Effector CD8-positive, alpha-beta T cell (primary cell): ENCODE results near the gene DUSP28.
A peak's percentile ranks its signal among the peaks of the same experiment; 100 is the strongest.
"Not testable (repeated sequence)": the region's sequence is repeated elsewhere in the genome, so short reads cannot be mapped to it uniquely, and the experiment has no call there.

ENCODE experiments used
- DNase-seq: peaks from one replicate; lab custom pipeline; 2025; lab: John Stamatoyannopoulos, UW

DUSP28 gene

DNA sequence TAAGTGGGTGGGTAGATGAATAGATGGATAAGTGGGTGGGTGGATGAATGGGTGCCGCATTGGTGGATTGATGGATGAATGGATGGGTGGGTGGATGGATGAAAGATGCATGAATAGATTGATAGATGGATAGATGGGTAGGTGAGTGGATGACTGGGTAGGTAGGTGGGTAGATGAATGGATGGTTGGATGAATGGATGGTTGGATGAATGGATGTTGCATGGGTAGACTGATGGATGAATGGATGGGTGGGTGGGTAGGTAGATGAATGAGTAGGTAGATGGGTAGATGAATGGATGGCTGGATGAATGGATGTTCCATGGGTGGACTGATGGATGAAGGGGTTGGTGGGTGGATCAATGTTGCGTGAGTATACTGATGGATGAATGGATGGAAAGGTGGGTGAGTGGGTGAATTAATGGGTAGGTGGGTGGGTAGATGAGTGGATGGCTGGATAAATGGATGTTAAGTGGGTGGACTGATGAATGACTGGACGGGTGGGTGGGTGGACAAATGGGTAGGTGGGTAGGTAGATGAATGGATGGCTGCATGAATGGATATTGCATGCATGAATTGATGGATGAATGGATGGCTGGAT, 32.9 kb upstream of the DUSP28 start:
- no peak for DNase-seq

DNA sequence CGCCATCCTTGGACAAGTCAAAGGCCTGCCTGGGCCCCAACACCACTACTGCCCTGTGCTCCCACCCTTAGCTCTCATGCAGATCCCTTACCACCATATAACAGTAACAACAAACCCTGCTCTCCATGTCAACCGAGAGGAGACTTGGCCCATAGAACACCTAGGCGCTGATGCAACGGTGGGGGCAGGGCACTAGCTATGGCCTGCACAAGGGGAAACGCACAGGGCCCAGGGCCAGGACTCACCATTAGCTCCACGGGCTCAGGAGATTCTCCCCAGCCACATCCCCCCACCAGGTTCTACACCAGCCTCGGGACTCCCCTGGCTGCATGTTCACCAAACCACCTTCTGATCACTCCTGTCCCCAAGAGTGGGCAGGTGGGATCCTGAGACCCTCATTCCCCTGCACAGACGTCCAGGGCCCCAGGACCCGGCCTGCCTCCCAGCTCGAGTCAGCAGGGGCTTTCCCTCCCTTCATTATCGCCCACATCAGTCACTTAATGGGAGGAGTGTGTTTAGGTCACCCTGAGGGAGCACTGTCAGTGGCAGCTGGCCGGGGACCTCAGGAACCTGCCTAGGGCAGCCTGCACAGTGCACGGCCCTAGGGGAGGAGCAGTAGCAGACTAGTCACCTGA, 31.6 kb upstream of the DUSP28 start:
- DNase-seq, result no peak

DNA sequence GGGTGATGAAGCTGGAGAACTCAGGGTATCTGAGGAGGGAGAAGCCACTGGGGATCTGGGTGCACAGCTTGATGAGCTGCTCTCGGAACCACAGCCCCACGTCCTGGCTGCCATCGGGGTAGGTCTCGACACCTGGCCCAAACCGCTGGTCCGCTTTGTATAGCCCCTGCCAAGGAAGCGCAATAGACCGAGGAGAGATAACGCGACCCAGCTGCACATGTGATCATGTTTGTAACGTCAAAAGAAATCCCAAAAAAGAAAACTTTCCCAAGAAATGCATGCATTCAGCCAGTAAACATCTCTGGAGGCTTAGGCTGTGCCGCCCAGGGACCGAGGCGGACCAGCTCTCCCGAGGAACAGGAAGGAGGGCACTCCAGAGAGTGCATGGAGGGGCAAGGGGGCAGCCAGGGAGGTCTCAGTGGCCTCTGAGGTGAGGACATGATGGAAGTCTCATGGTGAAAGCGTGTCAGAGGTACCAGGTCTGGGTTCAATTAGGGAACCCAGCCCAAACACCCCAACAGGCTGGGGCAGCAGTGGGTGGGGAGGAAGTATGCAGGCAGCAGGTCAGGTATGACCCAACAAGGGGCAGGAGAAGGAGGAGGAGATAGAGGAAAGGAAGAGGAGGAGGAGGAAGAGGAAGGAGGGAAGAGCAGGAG, 30.7 kb upstream of the DUSP28 start:
- DNase-seq, result no peak

DNA sequence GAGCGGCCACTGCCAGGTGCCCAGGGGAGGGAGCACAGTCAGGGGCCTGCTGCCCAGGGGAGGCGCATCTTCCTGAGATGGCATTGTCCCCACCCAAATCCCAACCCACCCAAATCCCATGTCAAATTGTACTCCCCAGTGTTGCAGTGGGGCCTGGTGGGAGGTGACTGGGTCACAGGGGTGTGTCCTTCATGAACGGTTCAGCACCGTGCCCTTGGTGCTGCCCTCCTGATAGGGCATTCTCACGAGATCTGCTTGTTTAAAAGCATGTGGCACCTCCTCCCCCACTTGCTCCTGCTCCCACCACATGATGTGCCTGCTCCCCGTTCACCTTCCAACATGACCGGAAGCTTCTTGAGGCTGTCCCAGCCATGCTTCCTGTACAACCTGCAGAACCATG, 30.0 kb upstream of the DUSP28 start:
- DNase-seq, result no peak

DNA sequence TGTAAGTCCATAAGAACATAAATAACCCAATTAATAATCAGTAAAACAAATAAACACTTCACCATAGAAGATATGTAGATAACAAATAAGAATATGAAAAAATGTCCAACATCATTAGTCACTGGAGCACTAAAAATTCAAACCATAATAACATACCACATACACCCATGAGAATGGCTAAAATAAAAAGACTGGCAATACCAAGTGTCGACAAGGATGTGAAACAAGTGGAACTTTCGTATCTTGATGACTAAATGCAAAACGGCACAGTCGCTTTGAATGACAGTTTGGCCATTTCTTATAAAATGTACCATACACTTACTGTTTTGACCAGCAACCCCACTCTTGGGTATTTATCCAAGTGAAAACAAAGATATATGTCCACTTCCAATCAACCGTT, 29.1 kb upstream of the DUSP28 start:
- DNase-seq, result no peak

DNA sequence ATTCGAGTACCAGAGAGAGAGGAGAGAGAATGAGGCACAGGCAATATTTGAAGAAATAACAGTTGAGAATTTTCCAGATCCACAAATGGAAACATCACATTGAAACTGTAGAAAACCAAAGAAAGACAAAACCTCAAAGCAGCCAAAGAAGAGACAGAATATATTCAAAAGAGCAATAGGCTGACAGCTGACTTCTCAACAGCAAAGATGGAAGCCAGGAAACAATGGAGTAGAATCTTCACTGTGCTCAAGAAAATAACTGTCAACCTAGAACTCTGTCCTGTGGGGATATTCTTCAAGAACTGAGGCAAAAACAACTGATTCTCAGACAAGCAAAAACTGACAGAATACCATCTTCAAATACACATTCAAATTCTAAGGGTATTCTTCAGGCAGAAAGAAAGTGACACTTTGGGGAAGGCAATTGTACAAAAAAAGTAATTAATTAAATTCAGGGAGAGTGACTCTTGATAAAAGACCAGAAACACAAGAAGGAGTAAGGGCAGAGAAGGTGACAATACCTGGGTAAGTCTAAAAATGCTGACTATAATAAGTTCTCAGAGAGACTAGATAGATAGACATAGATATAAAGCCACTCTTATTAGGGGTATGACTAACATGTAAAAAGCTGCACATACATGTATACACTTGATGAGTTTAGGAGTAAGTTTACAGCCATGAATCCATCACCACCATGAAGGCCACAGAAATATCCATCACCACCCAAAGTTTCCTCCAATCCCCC, 28.0 kb upstream of the DUSP28 start:
- DNase-seq, result no peak

DNA sequence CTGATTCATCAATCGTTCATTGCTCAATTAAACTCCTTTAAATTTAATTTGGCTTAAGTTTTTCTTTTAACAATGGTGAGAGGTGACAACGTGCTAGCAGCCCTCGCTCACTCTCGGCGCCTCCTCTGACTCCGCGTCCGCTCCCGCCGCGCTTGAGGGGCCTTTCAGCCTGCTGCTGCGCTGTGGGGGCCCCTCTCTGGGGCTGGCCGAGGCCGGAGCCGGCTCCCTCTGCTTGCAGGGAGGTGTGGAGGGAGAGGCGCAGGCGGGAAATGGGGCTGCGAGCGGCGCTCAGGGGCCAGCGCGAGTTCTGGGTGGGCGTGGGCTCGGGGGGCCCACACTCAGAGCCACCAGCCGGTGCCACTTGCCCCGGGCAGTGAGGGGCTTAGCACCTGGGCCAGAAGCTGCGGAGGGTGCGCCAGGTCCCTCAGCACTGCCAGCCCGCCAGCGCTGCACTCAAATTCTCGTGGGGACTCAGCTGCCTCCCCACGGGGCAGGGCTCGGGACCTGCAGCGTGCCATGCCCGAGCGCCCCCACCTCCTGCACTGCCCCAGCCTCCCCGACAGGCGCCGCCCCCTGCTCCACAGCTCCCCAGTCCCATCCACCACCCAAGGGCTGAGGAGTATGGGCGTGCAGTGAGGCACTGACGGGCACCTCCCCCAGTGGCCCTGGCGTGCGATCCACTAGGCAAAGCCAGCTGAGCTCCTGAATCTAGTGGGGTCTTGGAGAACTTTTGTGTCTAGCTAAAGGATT, 22.0 kb upstream of the DUSP28 start:
- DNase-seq, result no peak

DNA sequence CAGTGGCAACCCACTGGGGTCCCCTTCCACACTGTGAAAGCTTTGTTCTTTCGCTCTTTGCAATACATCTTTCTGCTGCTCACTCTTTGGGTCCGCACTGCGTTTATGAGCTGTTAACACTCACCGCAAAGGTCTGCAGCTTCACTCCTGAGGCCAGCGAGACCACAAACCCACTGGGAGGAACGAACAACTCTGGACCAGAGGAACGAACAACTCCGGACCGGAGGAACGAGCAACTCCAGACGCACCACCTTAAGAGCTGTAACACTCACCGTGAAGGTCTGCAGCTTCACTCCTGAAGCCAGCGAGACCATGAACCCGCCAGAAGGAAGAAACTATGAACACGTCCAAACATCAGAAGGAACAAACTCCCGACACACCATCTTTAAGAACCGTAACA, 21.1 kb upstream of the DUSP28 start:
- DNase-seq, result not testable (repeated sequence)

DNA sequence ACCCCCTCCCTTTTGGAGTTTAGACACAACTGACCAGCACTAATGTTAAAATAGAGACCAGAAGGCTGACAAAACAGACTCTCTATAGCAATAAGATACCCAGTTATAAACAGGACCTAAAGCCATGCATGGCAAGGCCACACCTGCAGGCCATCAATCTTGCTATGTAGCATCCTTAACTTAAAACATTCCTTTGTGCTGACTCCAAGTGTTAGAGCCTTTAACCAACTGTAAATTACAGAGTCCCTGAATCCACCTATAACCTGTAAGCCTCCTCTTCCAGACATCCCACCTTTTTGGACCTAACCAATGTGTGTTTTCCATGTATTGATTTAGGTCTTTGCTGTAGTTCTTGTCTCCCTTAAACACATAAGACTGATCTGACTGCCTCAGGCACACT, 20.3 kb upstream of the DUSP28 start:
- DNase-seq, result no peak

DNA sequence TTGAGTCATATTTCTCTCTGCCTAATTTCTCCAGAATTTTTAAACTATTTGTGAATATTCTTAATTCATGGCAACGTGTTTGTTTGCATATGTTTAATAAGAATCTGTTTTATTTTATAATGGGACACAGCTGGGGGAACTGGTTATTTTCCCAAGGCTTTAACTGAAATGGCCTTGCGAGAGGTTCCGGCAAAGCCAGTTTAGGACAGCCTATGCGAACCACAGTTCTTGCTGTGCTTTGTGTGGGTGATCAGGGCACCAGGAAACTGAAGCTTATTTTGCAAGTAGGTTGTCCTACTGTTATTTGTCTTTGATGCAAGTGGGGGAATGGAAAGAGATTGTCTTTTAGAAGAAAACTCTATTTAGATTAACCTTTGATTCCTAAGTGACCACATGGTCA, 8.9 kb upstream of the DUSP28 start:
- DNase-seq, result no peak

DNA sequence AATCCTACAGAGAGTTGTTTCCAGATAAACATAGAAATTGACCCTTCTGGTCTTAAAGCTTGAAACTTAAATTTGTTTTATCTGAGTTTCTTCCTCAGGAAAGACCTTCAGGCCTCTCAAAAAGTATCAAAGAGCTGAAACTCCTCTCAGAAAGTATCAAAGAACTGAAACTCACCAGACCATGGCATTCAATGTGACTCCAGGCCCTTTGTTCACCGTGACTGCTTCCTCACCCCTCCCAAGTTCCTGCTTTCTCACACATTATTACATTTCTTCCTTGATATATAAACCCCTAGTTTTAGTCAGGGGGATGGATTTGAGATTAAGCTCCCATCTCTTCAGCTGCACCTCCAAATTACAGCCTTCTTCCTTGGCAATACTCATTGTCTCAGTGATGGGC, 8.3 kb upstream of the DUSP28 start:
- DNase-seq, result no peak

DNA sequence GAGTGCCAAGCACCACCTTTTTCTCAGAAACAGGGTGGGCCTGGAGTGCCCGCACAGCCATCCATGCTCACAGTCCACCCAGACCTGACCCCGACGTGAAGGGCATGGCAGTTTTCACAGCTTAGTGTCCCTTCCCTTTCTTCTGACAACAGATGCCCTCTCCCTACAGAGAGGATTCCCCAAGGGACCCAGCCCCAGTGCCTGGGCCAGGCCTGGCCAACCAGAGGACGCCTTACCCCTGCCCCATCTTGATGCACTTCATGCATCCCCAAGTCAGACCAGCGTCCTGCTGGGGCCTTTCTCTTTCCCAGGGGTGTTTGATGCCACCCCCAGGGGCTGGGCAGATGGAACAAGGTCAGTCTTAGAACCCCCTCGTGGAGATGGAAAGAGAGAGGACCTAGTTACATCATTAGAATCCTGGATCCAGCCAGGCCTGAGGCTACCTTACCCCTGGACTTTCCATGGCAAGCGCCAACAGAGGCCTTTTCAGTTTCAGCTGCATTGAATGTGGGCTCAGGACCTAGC, 6.1 kb upstream of the DUSP28 start:
- DNase-seq, result no peak

DNA sequence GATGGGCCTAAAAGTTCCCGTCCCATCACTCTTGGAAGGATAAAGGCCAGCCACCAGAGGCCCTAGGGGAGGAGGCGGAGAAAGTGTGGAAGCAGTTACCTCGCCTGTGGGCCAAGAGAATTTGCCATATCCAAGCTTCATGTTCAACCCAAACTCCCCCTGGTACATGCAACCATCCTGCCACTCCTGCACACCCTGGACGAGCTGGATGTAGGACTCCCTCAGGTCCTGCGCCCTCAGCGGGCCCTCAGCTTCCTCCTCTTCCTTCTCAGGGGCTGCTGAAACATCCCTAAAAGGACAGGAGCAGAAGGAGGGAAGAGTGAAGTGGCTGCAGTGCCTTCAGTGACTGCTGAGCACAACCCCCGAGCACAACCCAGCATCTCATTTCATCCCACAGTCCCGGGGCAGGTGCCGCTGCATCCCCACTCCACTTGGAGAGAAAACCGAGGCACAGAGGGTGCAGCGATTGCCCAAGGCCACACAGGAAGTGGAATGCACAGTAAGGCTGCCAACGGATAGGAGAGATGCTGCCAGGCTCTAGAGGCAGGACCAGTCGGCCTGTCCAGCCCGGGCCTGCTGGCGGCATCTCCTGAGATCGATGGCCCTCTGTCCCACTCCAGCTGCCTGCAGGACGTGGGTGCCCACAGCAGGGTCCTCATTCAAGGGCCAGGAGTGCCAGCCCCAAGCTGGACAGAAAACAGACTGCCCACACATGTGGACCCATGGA, 5.2 kb upstream of the DUSP28 start:
- DNase-seq, result no peak

DNA sequence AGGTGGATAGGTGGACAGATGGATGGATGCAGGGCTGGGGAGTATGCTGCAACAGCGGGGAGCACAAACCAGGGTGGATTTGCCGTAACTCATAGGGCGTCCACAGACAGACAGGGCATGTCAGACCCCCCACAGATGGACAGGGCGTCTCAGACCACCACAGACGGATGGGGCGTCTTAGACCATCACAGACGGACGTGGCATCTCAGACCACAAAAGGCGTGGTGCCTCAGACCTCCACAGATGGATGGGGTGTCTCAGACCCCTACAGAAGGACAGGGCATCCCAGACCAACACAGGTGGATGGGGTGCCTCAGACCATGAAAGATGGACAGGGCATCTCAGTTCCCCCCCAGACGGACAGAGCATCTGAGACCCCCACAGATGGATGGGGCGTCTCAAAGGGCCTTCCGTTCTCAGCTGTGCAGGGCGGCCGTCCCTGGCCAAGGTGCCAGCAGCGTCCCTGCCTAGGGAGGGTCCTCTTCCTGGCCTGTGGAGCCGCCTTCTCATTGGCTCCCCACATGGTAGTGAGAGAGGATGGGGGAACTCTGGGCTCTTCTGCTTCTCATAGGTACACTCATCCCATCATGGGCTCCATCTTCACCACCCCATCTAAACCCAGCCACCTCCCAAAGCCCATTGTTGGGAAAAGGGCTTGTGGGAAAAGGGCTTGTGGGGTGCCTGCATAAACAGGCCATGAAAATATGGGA, 4.5 kb upstream of the DUSP28 start:
- DNase-seq, result no peak

DNA sequence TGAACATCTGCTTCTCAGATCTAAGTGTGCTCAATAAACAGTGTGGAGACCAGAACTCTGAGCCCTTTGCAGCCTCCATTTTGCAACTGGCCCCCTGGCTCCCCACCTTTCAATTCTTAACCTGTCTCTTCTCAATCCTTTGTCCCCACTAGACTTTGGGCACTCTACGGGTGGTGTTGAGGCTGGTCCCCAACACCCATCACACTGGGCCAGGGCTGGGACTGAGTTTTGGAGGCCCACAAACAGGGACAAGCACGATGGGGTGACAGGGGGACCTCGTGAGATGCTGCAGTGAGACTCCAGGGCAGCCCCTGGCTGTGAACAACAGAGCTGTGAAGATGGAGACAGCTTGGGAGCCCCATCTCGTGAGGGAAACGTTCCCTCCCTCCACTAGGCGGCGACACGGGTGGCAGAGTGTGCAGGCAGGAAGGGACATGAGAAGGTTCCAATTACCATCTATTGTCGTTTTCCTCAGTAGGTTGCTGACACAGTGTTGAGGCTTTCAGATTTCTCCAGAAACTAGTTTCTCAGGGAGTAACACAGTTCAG, 3.5 kb upstream of the DUSP28 start:
- peak; percentile 16 for DNase-seq

DNA sequence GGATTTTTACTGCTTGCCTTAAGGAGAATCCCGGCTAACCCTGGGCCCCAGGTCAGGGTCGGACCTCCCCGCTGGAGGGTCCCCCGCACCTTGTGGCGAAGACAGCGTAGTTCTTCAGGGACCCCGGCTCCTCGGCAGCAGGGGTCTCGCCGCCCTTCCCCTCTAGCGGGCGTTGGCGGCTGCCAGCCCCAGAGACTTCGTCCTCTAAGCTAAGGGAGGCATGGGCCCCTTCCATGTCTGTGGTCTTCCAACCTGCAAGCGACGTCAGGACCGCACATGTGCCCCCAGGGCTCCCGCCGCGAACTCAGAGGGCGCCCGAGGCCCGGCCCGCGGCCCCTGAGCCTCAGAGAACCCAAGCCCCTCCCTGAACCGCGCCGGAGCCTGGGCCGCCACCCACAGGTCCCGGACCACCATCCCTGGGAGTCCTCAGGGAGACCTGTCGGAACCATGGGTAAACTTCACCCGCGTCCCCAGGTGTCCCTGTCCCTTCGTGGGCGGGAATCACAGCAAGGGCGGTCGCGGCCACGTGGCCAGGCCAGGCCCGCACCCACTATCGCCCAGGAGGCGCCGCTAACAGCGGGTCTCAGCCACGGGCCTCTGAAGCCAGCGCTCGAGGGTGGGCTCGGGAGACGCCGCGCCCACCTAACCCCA, 2.9 kb upstream of the DUSP28 start:
- no peak for DNase-seq

DNA sequence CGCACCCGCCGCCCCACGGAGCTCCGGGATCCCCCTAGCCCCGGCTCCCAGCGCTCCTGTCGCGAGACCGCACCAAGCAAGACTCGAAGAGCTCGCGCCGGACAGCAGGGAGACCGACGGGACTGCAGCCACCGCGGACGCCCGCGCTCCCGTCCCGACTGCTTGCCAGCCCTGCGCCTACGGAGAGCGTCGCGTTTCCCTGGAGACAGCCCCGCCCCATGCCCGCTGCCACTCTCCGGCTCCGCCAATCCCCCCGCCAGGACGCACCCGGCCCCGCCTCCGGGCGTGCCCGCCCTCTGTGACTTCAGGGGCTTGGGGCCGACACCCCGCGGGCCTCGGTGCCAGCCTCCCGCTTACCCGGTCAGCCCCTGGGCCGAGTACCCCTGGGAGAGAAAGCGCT, 2.3 kb upstream of the DUSP28 start, which contains the start of gene ANKMY1:
Gene ANKMY1 (minus strand): TSS at position 181 of the 400 bp plus-strand sequence. CDS start 653 bp downstream, outside the sequence.
- DNase-seq, result peak; percentile 54

DNA sequence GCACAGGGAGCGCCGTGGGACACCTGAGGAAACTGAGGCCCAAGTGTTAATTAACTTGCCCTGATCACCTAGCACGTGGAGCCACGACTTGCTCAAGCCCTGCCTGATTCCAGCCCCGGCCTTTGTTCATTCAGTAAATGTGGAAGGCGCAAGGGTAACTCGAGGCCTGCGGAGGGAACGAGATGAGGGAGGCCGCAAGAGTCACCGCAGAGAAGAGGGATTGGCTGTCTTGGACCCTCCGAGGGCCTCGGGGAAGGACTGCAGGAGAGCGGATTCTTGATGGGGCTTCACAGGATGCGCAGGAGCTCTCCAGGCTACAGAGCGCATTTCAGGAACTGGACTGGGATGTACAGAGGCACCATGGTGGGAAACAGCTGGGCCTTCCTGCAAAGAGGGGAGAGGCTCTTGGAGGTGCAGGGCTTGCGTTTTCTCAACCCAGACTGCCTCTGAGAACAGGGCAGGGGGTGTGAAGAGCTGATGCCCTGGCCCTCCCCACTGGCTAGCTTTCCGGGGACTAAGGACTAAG, 1.9 kb upstream of the DUSP28 start:
- DNase-seq, result no peak

DNA sequence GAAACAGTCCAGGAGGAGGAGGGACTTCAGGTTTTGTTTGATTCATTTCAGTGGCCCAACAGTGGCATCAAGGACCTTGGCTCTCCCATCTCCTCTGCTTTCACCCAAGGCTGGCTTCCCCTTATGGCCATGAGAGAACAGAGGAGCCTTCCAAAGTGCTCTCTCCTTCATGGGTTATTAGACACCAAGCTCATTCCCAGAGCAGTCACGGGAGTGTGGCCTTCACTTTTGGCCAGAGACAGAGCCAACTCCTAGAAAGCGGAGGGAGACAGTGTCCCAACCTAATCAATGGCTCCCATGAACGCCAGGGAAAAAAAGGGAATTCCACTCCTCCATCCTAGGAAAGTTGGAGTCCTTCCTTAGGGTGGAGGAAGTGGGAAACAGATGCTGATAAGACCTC, 871 bp upstream of the DUSP28 start:
- DNase-seq, result no peak
